ENCODE results near the gene DISP1. TPM values are rescaled to one million over a fixed set of nuclear protein-coding genes. Genes with fewer than 3 reads are reported as not detected.

The DISP1 gene
- total and polyA plus RNA-seq, 2 donors from 2014 or later, result 7.0 to 17.5 TPM

- TF ChIP-seq CTCF (IDR thresholded peaks at IDR 0.05; ENCODE audit: borderline replicate concordance, extremely low read depth, insufficient read depth), result no peak
- FAIRE-seq, result no peak
- Histone ChIP-seq H3K4me1 (ENCODE audit: control insufficient read depth in 2 of 3, insufficient read depth in 2 of 3, low read depth in 1 of 3, low read length in 3 of 3) (no peaks in the 10 kb centered on the region), H3K9ac (ENCODE audit: low read length in 3 of 3) (no peak overlapping the region), H3K36me3 (ENCODE audit: control insufficient read depth in 2 of 3, insufficient read depth in 3 of 3, low read length in 3 of 3) (no peaks in the 10 kb centered on the region), H3K9me3 (ENCODE audit: control insufficient read depth in 2 of 3, insufficient read depth in 1 of 3, low read length in 3 of 3) (no peaks in the 10 kb centered on the region), H3K27me3 (ENCODE audit: control insufficient read depth, insufficient read depth, low read length) (no peaks in the 10 kb centered on the region), H3K4me3 (ENCODE audit: low read length in 3 of 3) (no peak overlapping the region), H3K27ac (ENCODE audit: low read depth in 2 of 2, low read length in 2 of 2) (no peak overlapping the region)
- DNase-seq, result peak in 1 of 5 donors; percentile 24
- intact Hi-C loops (cut with DNase I), result no loop called here
These were observed 29.9 kb upstream of the DISP1 start for GRCh38 chr1:222784916-222785315.

- H3K36me3 ChIP-seq (ENCODE audit: control insufficient read depth in 2 of 3, insufficient read depth in 3 of 3, low read length in 3 of 3), result no peaks in the 10 kb centered on the region
- intact Hi-C loops (cut with DNase I), result no loop called here
- H3K4me3 ChIP-seq (ENCODE audit: low read length in 3 of 3), result no peak overlapping the region
- no peak for TF ChIP-seq CTCF (IDR thresholded peaks at IDR 0.05; ENCODE audit: borderline replicate concordance, extremely low read depth, insufficient read depth)
- FAIRE-seq, result no peak
- DNase-seq, result no peak
- H3K4me1 ChIP-seq (ENCODE audit: control insufficient read depth in 2 of 3, insufficient read depth in 2 of 3, low read depth in 1 of 3, low read length in 3 of 3), result no peaks in the 10 kb centered on the region
- H3K9me3 ChIP-seq (ENCODE audit: control insufficient read depth in 2 of 3, insufficient read depth in 1 of 3, low read length in 3 of 3), result no peaks in the 10 kb centered on the region
- H3K27me3 ChIP-seq (ENCODE audit: control insufficient read depth, insufficient read depth, low read length), result no peaks in the 10 kb centered on the region
- H3K27ac ChIP-seq (ENCODE audit: low read depth in 2 of 2, low read length in 2 of 2), result no peak overlapping the region
- H3K9ac ChIP-seq (ENCODE audit: low read length in 3 of 3), result no peak overlapping the region
These were observed 29.3 kb upstream of the DISP1 start for GRCh38 chr1:222785529-222785928.

- FAIRE-seq, result no peak
- intact Hi-C loops (cut with DNase I), result no loop called here
- Histone ChIP-seq H3K36me3 (ENCODE audit: control insufficient read depth in 2 of 3, insufficient read depth in 3 of 3, low read length in 3 of 3) (no peaks in the 10 kb centered on the region), H3K9ac (ENCODE audit: low read length in 3 of 3) (no peak overlapping the region), H3K9me3 (ENCODE audit: control insufficient read depth in 2 of 3, insufficient read depth in 1 of 3, low read length in 3 of 3) (no peaks in the 10 kb centered on the region), H3K27me3 (ENCODE audit: control insufficient read depth, insufficient read depth, low read length) (no peaks in the 10 kb centered on the region), H3K27ac (ENCODE audit: low read depth in 2 of 2, low read length in 2 of 2) (no peak overlapping the region), H3K4me1 (ENCODE audit: control insufficient read depth in 2 of 3, insufficient read depth in 2 of 3, low read depth in 1 of 3, low read length in 3 of 3) (no peaks in the 10 kb centered on the region), H3K4me3 (ENCODE audit: low read length in 3 of 3) (no peak overlapping the region)
- DNase-seq, result peak in 1 of 5 donors; percentile 49
- TF ChIP-seq CTCF (IDR thresholded peaks at IDR 0.05; ENCODE audit: borderline replicate concordance, extremely low read depth, insufficient read depth), result no peak
These were observed 28.7 kb upstream of the DISP1 start for GRCh38 chr1:222786121-222786520.

GRCh38 chr1:222787729-222788128 is 27.1 kb upstream of the DISP1 start:
- no peak for FAIRE-seq
- Histone ChIP-seq H3K9me3 (ENCODE audit: control insufficient read depth in 2 of 3, insufficient read depth in 1 of 3, low read length in 3 of 3) (no peaks in the 10 kb centered on the region), H3K27me3 (ENCODE audit: control insufficient read depth, insufficient read depth, low read length) (no peaks in the 10 kb centered on the region), H3K27ac (ENCODE audit: low read depth in 2 of 2, low read length in 2 of 2) (no peak overlapping the region), H3K4me3 (ENCODE audit: low read length in 3 of 3) (no peak overlapping the region), H3K9ac (ENCODE audit: low read length in 3 of 3) (no peak overlapping the region), H3K4me1 (ENCODE audit: control insufficient read depth in 2 of 3, insufficient read depth in 2 of 3, low read depth in 1 of 3, low read length in 3 of 3) (no peaks in the 10 kb centered on the region), H3K36me3 (ENCODE audit: control insufficient read depth in 2 of 3, insufficient read depth in 3 of 3, low read length in 3 of 3) (no peaks in the 10 kb centered on the region)
- no peak for DNase-seq
- TF ChIP-seq CTCF (IDR thresholded peaks at IDR 0.05; ENCODE audit: borderline replicate concordance, extremely low read depth, insufficient read depth), result no peak
- intact Hi-C loops (cut with DNase I), result no loop called here
